GM12891 (cell line): Measurements from ENCODE around the gene CTNND2.

Source experiments
- DNase-seq: peaks from one replicate; pipeline ENCODE4 v3.0.0; 2011; ENCODE audit warnings: low spot score; ENCODE audit not compliant: insufficient read length
- FAIRE-seq: peaks from 2 replicates; lab custom pipeline; 2011; peaks lifted over from hg19 to GRCh38; lab: Jason Lieb, UNC
- PAX5 ChIP-seq: IDR thresholded peaks from 2 replicates; pipeline ENCODE4 v1.6.1; 2011; ENCODE audit warnings: low read length, moderate library complexity, mild to moderate bottlenecking; ENCODE audit not compliant: insufficient read depth, severe bottlenecking
- POLR2A ChIP-seq: IDR thresholded peaks from 2 replicates; pipeline ENCODE4 v1.6.1; 2011; ENCODE audit warnings: low read depth, low read length, control low read depth
- POLR2AphosphoS5 ChIP-seq: IDR thresholded peaks from 2 replicates; pipeline ENCODE4 v1.6.1; 2011; ENCODE audit warnings: low read depth, low read length, control low read depth
- POU2F2 ChIP-seq: IDR thresholded peaks from 2 replicates; pipeline ENCODE4 v1.6.1; 2011; ENCODE audit warnings: low read depth, mild to moderate bottlenecking, control low read depth, low read length, moderate library complexity
- SPI1 ChIP-seq: IDR thresholded peaks from 2 replicates; pipeline ENCODE4 v1.6.1; 2011; ENCODE audit warnings: low read depth, low read length, control low read depth
- TAF1 ChIP-seq: IDR thresholded peaks from 2 replicates; pipeline ENCODE4 v1.6.1; 2011; ENCODE audit warnings: low read depth, low read length, control low read depth

CTNND2 gene

DNA sequence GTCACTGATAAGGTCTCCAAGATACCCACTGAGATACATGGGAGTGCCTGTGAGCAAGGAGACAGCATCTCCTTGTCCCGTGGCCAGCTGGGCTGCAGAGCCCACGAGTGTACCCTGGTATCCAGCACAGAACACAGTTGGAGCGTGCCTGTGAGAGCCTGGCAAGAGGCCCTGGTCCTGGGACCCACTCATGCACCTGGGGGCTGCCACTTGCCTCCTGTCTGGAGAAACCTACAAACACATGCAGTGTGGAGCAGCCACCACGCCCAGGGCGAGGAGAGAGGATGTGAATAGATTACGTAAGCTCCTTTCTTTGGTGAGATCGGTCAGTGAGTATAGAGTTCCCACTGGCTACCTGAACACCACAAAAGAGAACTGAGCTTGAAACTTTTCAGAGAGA is 88.3 kb downstream of the CTNND2 start:
- DNase-seq = no peak
- TF ChIP-seq TAF1 (no peak), POLR2A (no peak), PAX5 (no peak)
- FAIRE-seq = no peak

DNA sequence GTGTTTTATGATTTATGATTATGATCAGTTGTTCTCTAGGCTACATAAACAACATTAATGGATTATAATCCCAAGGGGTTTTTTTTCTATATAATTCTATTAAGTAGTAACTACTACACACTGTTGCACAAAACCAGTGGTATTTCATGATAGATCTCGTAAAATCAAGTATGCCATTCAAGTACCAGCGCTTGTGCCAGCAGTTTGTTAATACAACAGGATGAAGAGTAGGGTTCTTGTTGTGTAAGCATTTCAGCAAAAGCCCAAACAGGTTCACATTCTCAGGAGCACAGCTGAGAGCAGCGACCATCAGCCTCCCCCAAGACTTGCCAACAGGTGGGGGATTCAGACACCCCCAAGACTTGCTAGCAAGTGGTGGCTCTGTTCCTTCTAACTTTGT is 88.8 kb downstream of the CTNND2 start:
- no peak for FAIRE-seq
- DNase-seq = no peak
- no peak for TF ChIP-seq SPI1
- TF ChIP-seq POLR2A = no peak
- no peak for TF ChIP-seq POU2F2
- TF ChIP-seq POLR2AphosphoS5 = no peak
- no peak for TF ChIP-seq TAF1

DNA sequence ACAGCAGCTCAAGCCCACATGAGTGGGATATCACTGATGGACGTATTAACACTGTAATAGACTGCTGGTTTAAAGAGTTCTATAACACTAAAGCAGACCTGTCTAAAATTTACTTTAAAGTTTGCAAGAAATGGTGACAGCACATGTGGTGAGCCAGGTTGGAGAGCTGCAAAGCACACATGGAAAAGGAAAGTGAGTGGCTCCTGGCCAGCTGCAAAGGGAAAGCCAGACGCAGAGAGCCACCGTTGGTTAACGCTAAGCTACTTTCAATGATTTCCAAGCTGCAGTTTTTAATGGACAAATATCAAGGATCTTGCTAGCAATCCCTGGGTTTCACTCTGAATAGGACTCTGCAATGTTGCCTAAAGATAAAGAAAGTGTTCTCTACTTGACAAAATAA is 89.9 kb downstream of the CTNND2 start:
- no peak for TF ChIP-seq POU2F2
- no peak for TF ChIP-seq TAF1
- no peak for TF ChIP-seq PAX5
- no peak for TF ChIP-seq SPI1
- TF ChIP-seq POLR2A = no peak
- TF ChIP-seq POLR2AphosphoS5 = no peak
- FAIRE-seq (no peak), DNase-seq (no peak)

DNA sequence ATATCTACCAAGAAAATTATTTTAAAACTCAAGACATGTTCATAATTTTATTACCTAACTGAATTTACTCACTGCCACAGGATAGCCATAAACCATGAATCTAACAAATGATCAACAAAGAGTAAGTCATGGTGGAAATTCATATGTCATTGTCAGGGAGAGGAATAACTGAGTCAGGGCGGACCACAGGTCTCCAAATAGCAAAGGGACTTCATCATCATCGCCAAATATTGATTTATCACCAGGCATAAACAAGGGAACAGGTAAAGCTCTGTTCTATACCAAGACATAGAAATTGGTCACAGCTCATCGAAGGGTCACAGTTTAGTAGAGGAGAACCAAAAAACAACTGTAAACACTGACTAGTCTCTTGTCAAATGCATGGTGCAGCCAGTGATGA is 94.8 kb downstream of the CTNND2 start:
- FAIRE-seq (no peak), DNase-seq (no peak)
- TF ChIP-seq SPI1 (no peak), PAX5 (no peak), POLR2AphosphoS5 (no peak), POU2F2 (no peak), TAF1 (no peak), POLR2A (no peak)

DNA sequence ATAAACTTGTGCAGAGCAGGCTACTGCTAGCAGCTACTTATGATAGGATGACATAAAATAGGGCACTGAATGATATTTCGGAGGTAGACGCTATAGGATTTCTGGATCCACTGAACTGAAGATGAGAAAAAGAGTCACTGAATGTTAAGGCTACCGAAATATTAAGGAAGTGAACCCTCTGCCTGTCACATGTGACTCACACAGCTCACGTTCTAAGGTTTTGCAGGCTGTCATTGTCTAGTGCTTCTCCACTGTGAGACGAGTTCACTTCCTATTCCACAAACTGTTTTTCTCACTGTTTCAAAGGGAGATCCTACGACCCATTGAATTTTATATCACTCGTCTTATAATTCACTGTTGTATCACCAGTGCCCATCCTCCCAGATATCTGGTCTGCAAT is 100.8 kb downstream of the CTNND2 start:
- no peak for TF ChIP-seq PAX5
- TF ChIP-seq POU2F2 = no peak
- FAIRE-seq (no peak), DNase-seq (no peak)

DNA sequence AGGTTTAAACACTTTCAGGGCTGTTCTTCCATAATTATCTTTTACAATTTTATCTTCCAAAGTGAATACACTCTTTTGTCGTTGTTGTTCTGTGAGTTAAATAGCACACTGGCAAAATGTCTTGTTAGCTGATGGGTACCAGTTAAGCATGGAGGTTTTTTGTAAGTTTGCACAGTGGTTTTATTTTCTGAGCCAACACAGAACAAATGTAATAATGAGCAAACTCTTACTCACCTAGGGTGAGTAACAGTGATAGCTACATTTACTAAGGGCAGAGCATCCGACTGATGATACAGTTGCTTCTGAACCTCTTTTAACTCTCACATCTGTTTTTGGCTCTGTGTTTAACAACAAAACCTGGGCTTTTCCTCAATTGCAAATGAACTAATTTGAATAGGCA is 103.2 kb downstream of the CTNND2 start:
- no peak for FAIRE-seq
- no peak for TF ChIP-seq SPI1
- TF ChIP-seq POLR2A = no peak
- TF ChIP-seq PAX5 = no peak
- TF ChIP-seq TAF1 = no peak
- no peak for TF ChIP-seq POLR2AphosphoS5
- TF ChIP-seq POU2F2 = no peak
- no peak for DNase-seq

DNA sequence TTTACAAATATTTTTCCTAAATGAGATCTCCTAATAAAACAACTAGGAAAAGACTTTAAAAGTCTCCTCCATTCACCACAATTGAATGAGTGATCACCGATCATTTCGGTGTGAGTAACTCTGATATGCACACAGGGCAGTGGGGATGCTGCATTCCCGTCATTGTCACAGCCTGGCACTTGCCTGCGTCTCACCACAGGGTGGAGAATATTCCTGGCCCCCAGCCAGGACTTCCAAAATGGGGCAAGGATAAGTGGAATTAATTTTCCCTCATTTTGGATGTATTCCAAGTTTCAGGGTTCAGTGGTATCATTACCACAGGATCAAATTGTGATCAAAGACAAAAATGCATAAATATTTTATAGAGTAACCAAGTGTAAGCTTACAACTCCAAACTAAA is 107.1 kb downstream of the CTNND2 start:
- FAIRE-seq (no peak), DNase-seq (no peak)
- no peak for TF ChIP-seq PAX5
- TF ChIP-seq POLR2AphosphoS5 = no peak
- TF ChIP-seq TAF1 = no peak
- TF ChIP-seq POLR2A = no peak
- no peak for TF ChIP-seq SPI1
- TF ChIP-seq POU2F2 = no peak

DNA sequence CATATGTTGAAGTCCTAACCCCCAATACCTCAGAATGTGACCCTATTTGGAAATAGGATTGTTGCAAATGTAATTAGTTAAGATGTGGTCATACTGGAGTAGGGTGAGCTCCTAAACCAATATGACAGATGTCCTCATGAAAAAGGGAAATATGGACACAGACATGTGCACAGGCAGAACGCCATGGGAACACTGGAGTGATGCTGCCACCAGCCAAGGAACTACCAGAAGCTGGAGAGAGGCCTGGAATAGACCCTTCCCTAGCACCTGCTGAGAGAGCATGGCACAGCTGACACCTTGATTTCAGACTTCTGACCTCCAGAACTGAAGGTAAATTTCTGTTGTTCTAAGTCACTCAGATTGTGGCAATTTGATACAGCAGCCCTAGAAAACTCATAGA is 110.8 kb downstream of the CTNND2 start:
- DNase-seq (no peak), FAIRE-seq (no peak)
- no peak for TF ChIP-seq SPI1
- no peak for TF ChIP-seq PAX5
- no peak for TF ChIP-seq POU2F2
- TF ChIP-seq POLR2AphosphoS5 = no peak
- no peak for TF ChIP-seq POLR2A
- no peak for TF ChIP-seq TAF1

DNA sequence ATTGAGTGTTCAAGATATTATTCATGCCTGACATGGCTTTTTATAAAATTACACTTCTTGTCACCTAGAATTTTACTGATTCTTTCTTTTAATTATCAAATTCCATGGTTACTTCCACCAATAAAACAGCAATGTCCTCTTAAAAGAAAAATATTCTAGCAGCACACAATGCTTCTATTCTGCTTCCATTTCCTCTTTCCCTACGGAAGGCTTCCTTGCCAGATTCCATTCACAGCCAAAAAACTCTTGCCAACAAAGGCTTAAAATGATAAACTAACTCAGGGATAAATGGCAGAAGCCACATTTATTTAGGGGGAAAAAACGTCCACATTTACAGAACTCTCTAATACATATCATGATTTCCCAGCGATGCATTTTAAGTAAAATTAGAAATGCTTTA is 111.6 kb downstream of the CTNND2 start:
- DNase-seq (no peak), FAIRE-seq (no peak)
- TF ChIP-seq POU2F2 (no peak), POLR2A (no peak), TAF1 (no peak), POLR2AphosphoS5 (no peak), PAX5 (no peak), SPI1 (no peak)

DNA sequence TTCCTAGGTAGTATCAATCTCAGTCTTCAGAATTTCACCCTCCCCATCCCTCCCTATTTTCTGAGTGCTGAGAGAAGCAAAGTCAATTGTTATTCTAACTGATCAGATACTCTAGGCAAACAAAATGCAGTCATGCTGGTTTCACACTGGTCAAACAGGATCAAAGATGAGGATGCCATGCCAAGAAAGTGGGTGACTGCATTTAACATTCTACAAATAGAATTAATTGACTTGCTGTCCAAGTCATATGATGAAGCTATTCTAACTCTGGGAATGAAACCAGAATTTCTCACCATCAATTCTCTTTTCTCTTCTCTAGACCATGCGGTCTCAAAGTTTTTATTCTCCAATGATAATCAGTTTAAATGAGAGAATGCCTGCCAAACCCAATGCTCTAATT is 112.5 kb downstream of the CTNND2 start:
- TF ChIP-seq POLR2AphosphoS5 (no peak), POU2F2 (no peak), TAF1 (no peak), SPI1 (no peak), POLR2A (no peak), PAX5 (no peak)
- DNase-seq (no peak), FAIRE-seq (no peak)

DNA sequence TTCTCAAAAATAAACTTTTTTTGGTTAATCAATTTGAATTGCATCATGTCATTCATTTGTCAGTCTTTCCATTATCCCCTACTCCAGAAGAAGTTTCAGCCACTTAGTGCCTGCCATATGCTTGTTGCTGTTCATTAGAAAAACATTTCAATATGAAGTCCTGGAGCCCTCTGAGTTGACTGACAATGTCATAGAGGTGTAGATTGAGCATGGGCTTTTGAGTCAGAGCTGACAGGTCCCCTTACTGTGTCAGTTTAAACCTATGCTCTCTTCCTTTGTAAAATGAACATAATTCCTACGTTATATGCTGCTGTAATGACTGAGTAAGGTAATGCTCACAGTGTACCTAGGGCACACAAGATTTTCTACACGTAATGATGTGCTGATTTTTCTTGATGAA is 114.0 kb downstream of the CTNND2 start:
- no peak for TF ChIP-seq POLR2AphosphoS5
- no peak for TF ChIP-seq SPI1
- DNase-seq = no peak
- no peak for FAIRE-seq
